GM12878 (cell line): ENCODE results near the gene PDSS2. TPM values are rescaled to one million over a fixed set of nuclear protein-coding genes. Genes with fewer than 3 reads are reported as not detected.

Experiments used
- ATAC-seq: fragments of 200-7000 bp; cut with Tn5 transposase; 3 replicates; pipeline ENCODE4 v1.9.1; 2020; ENCODE audit warnings: mild to moderate bottlenecking, moderate library complexity
- BruUV-seq: library from RNA; stranded (reverse); fragments of 400-500 nt; replicated peaks from 2 replicates; lab custom pipeline; 2021; lab: Mats Ljungman, UMichigan
- CTCF ChIA-PET: fragments of 300-600 bp; sonication (Branson Sonifier 250); formaldehyde crosslinking; extraction: SDS; loops from one replicate; lab custom pipeline; 2021; ENCODE audit warnings: inconsistent platforms; lab: Yijun Ruan, JAX
- POLR2A ChIA-PET: fragments of 350-600 bp; formaldehyde crosslinking; extraction: SDS; loops from one replicate; lab custom pipeline; 2021; ENCODE audit warnings: inconsistent platforms; lab: Charles Lee
- RAD21 ChIA-PET: fragments of 300-600 bp; sonication (Branson Sonifier 250); formaldehyde crosslinking; loops from one replicate; lab custom pipeline; 2023; ENCODE audit warnings: antibody characterized with exemption; ENCODE audit not compliant: unreplicated experiment; lab: Charles Lee
- SMC1A ChIA-PET: fragments of 300-600 bp; sonication (Branson Sonifier 250); formaldehyde crosslinking; loops from one replicate; lab custom pipeline; 2023; ENCODE audit not compliant: unreplicated experiment, uncharacterized antibody; lab: Charles Lee
- DNase-seq: peaks from one replicate; pipeline ENCODE4 v3.0.0-alpha.2; 2011; ENCODE audit warnings: low read depth, low spot score
- FAIRE-seq: peaks from 3 replicates; lab custom pipeline; 2011; peaks lifted over from hg19 to GRCh38; lab: Jason Lieb, UNC
- H2AFZ ChIP-seq: 2 replicates; pipeline ENCODE4 v1.6.0; 2011; ENCODE audit warnings: low read depth, low read length, control low read depth; ENCODE audit not compliant: control insufficient read depth
- H3K27ac ChIP-seq: 2 replicates; pipeline ENCODE4 v1.5.1; 2011; ENCODE audit warnings: control low read depth; ENCODE audit not compliant: control insufficient read depth, insufficient read depth
- H3K27me3 ChIP-seq, 2 experiments: replicated peaks in 1 of 2; 2 replicates each; pipeline versions ENCODE4 v1.6.0 to v1.6.1; 2011; ENCODE audit warnings: low read length in 1 of 2; ENCODE audit not compliant: control insufficient read depth in 2 of 2, insufficient read depth in 2 of 2
- H3K36me3 ChIP-seq, 2 experiments: 2 replicates each; pipeline ENCODE4 v1.5.1; 2011; ENCODE audit warnings: low read length in 1 of 2; ENCODE audit not compliant: control insufficient read depth in 2 of 2, insufficient read depth in 2 of 2
- H3K4me1 ChIP-seq: 2 replicates; pipeline ENCODE4 v1.6.1; 2011; ENCODE audit warnings: mild to moderate bottlenecking, low read length, moderate library complexity, mixed read lengths; ENCODE audit not compliant: control insufficient read depth, insufficient read depth
- H3K4me2 ChIP-seq: 2 replicates; pipeline ENCODE4 v1.6.0; 2011; ENCODE audit warnings: control low read depth; ENCODE audit not compliant: control insufficient read depth, insufficient read depth
- H3K4me3 ChIP-seq: fragments of 200-600 bp; sonication (generic); 2 replicates; pipeline ENCODE4 v1.5.1; 2016
- H3K79me2 ChIP-seq: 2 replicates; pipeline ENCODE4 v1.6.0; 2011; ENCODE audit warnings: low read length; ENCODE audit not compliant: control insufficient read depth, insufficient read depth
- H3K9ac ChIP-seq: 2 replicates; pipeline ENCODE4 v1.8.0; 2011; ENCODE audit warnings: low read length, control low read depth, mixed read lengths; ENCODE audit not compliant: control insufficient read depth, insufficient read depth
- H3K9me3 ChIP-seq: replicated peaks from 3 replicates; pipeline ENCODE4 v1.5.1; 2011; ENCODE audit warnings: mild to moderate bottlenecking, low read length; ENCODE audit not compliant: control insufficient read depth, insufficient read depth
- H4K20me1 ChIP-seq: 2 replicates; pipeline ENCODE4 v1.6.0; 2011; ENCODE audit not compliant: control insufficient read depth, insufficient read depth
- BACH1 ChIP-seq: fragments of 450-650 bp; IDR thresholded peaks from 2 replicates; pipeline ENCODE4 v1.6.1; 2017; ENCODE audit warnings: mild to moderate bottlenecking, borderline replicate concordance
- BHLHE40 ChIP-seq, 2 experiments: fragments of 450-650 bp in 1 of 2; IDR thresholded peaks; 2 replicates each; pipeline ENCODE4 v1.6.1; 2011 to 2017; ENCODE audit warnings: low read depth in 2 of 2, borderline replicate concordance in 1 of 2, improper control_type of control experiment in 1 of 2, low read length in 1 of 2, mild to moderate bottlenecking in 1 of 2
- ESRRA ChIP-seq: IDR thresholded peaks from 2 replicates; pipeline ENCODE4 v1.6.1; 2012; ENCODE audit warnings: mild to moderate bottlenecking, low read length, improper control_type of control experiment
- MEF2A ChIP-seq: IDR thresholded peaks from 2 replicates; pipeline ENCODE4 v1.6.1; 2011; ENCODE audit warnings: low read depth, mild to moderate bottlenecking, low read length, moderate library complexity; ENCODE audit not compliant: insufficient read depth
- MYB ChIP-seq: fragments of 150-350 bp; IDR thresholded peaks from 2 replicates; pipeline ENCODE4 v1.6.1; 2014; ENCODE audit warnings: mild to moderate bottlenecking, low read depth, low read length, borderline replicate concordance
- NFXL1 ChIP-seq: fragments of 450-650 bp; IDR thresholded peaks from 2 replicates; pipeline ENCODE4 v1.6.1; 2017; ENCODE audit warnings: antibody characterized with exemption, mild to moderate bottlenecking, borderline replicate concordance
- NR2C2 ChIP-seq: IDR thresholded peaks from 2 replicates; pipeline ENCODE4 v1.6.1; 2011; ENCODE audit warnings: borderline replicate concordance, low read depth; ENCODE audit not compliant: control insufficient read depth, insufficient read length
- POLR2AphosphoS2 ChIP-seq: IDR thresholded peaks from 2 replicates; pipeline ENCODE4 v1.6.1; 2011; ENCODE audit warnings: low read depth, mild to moderate bottlenecking, low read length, improper control_type of control experiment, moderate library complexity
- RB1 ChIP-seq: fragments of 450-650 bp; formaldehyde crosslinking; IDR thresholded peaks from 2 replicates; pipeline ENCODE4 v1.6.1; 2017; ENCODE audit warnings: mild to moderate bottlenecking, borderline replicate concordance
- RCOR1 ChIP-seq: conservative IDR thresholded peaks from 2 replicates; pipeline ENCODE4 v1.6.1; 2012; ENCODE audit warnings: low read depth, low read length, improper control_type of control experiment
- RUNX3 ChIP-seq: IDR thresholded peaks from 2 replicates; pipeline ENCODE4 v1.6.1; 2012; ENCODE audit warnings: low read length, inconsistent platforms
- SIX5 ChIP-seq: IDR thresholded peaks from 2 replicates; pipeline ENCODE4 v1.6.1; 2011; ENCODE audit warnings: mild to moderate bottlenecking, low read depth, low read length, moderate library complexity; ENCODE audit not compliant: severe bottlenecking
- SUZ12 ChIP-seq: fragments of 200-600 bp; sonication (generic); IDR thresholded peaks from one replicate; pipeline ENCODE4 v1.6.1; 2018; ENCODE audit warnings: antibody characterized with exemption, mild to moderate bottlenecking; ENCODE audit not compliant: unreplicated experiment
- ZBTB4 ChIP-seq: fragments of 450-650 bp; formaldehyde crosslinking; IDR thresholded peaks from 2 replicates; pipeline ENCODE4 v1.4.0; 2022; ENCODE audit warnings: mild to moderate bottlenecking, moderate library complexity
- WGBS: methylation state at CpG from one replicate; pipeline ENCODE4 v1.1.6; 2016; ENCODE audit warnings: low lambda C conversion rate; ENCODE audit not compliant: insufficient replicate concordance, insufficient coverage; ENCODE audit errors: missing lambda C conversion rate; 5-methylcytosine and 5-hydroxymethylcytosine counted together
- in situ Hi-C: fragments of 300-500 bp; cut with MboI; formaldehyde crosslinking; loops from 9 replicates; pipeline ENCODE4 v1.14.3; 2018; ENCODE audit warnings: mixed read lengths
- intact Hi-C: fragments of 100-400 bp; cut with micrococcal nuclease; formaldehyde crosslinking; loops from one replicate; pipeline ENCODE4 v1.14.2; 2022; ENCODE audit not compliant: unreplicated experiment
- polyA plus RNA-seq, 11 experiments: library from polyadenylated mRNA; depleted of rRNA in 4 of 11; unstranded in 6 of 11; stranded (reverse) in 5 of 11; fragments of >200 nt; fragmentation: Nextera tagmentation in 4 of 11; fragmentation: Illumina TruSeq in 1 of 11; extraction: Ambion mirVana in 4 of 11; extraction: Trizol in 1 of 11; gene quantifications; 1 replicate in 1 of 11; 2 replicates in 10 of 11; pipeline versions ENCODE4 v1.2.1 to v1.2.3, GENCODE V29; 2011 to 2016; ENCODE audit warnings: inconsistent platforms in 2 of 11, missing spikeins in 2 of 11, low read depth in 1 of 11
- total RNA-seq, 4 experiments: library from RNA; depleted of rRNA in 3 of 4; stranded (reverse); fragments of >200 nt in 3 of 4; fragmentation: Illumina TruSeq in 1 of 4; extraction: Trizol in 1 of 4; gene quantifications; 2 replicates each; pipeline versions ENCODE4 v1.2.1 to v1.2.3, GENCODE V29; 2013 to 2021
- TF ChIP-seq, protein P1 (sequence below): IDR thresholded peaks from 2 replicates; pipeline ENCODE4 v1.6.1; 2012; ENCODE audit warnings: improper control_type of control experiment, low read depth, low read length; ENCODE audit not compliant: insufficient replicate concordance

Gene PDSS2
- total and polyA plus RNA-seq, 10 of the 15 experiments (the other 5 are each of a cell fraction or from before 2014, with no cell fraction given), result 7.7 to 15.5 (median 9.6) TPM

GRCh38 chr6:107271208-107271790, 188.1 kb downstream of the PDSS2 start (continued):
- no peak for TF ChIP-seq ZBTB4
- TF ChIP-seq NFXL1, result no peak
- no peak for TF ChIP-seq NR2C2

GRCh38 chr6:107267634-107268033, 191.7 kb downstream of the PDSS2 start:
- Histone ChIP-seq H3K36me3 (no peaks in the 10 kb centered on the region; a peak in 1 of 4 replicates), H3K9me3 (no peaks in the 10 kb centered on the region), H3K79me2 (no peaks in the 10 kb centered on the region), H3K4me2 (no peak overlapping the region), H3K27ac (no peak overlapping the region), H2AFZ (no peak overlapping the region), H3K27me3 (no peaks in the 10 kb centered on the region), H4K20me1 (no peaks in the 10 kb centered on the region), H3K4me1 (no peaks in the 10 kb centered on the region), H3K4me3 (no peak overlapping the region), H3K9ac (no peak overlapping the region)
- ATAC-seq (no peak), DNase-seq (no peak), FAIRE-seq (no peak)
- POLR2A ChIA-PET, result interaction anchor here (1.2 kb wide), 1 partner anchor 10 kb away, joined by 4 read pairs; no protein-coding TSS in a partner anchor
- WGBS, result 94% methylated on average over 1 of the region's 1 CpG
- intact Hi-C loops, result no loop called here
- in situ Hi-C loops, result no loop called here
- BruUV-seq, result no TSS peak
- SMC1A ChIA-PET, result no interaction called here
- CTCF ChIA-PET, result no interaction called here
- RAD21 ChIA-PET, result no interaction called here
- TF ChIP-seq, protein P1, sequence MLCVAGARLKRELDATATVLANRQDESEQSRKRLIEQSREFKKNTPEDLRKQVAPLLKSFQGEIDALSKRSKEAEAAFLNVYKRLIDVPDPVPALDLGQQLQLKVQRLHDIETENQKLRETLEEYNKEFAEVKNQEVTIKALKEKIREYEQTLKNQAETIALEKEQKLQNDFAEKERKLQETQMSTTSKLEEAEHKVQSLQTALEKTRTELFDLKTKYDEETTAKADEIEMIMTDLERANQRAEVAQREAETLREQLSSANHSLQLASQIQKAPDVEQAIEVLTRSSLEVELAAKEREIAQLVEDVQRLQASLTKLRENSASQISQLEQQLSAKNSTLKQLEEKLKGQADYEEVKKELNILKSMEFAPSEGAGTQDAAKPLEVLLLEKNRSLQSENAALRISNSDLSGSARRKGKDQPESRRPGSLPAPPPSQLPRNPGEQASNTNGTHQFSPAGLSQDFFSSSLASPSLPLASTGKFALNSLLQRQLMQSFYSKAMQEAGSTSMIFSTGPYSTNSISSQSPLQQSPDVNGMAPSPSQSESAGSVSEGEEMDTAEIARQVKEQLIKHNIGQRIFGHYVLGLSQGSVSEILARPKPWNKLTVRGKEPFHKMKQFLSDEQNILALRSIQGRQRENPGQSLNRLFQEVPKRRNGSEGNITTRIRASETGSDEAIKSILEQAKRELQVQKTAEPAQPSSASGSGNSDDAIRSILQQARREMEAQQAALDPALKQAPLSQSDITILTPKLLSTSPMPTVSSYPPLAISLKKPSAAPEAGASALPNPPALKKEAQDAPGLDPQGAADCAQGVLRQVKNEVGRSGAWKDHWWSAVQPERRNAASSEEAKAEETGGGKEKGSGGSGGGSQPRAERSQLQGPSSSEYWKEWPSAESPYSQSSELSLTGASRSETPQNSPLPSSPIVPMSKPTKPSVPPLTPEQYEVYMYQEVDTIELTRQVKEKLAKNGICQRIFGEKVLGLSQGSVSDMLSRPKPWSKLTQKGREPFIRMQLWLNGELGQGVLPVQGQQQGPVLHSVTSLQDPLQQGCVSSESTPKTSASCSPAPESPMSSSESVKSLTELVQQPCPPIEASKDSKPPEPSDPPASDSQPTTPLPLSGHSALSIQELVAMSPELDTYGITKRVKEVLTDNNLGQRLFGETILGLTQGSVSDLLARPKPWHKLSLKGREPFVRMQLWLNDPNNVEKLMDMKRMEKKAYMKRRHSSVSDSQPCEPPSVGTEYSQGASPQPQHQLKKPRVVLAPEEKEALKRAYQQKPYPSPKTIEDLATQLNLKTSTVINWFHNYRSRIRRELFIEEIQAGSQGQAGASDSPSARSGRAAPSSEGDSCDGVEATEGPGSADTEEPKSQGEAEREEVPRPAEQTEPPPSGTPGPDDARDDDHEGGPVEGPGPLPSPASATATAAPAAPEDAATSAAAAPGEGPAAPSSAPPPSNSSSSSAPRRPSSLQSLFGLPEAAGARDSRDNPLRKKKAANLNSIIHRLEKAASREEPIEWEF, result no peak
- TF ChIP-seq RCOR1 (no peak), MEF2A (no peak), RB1 (no peak), BHLHE40 (IDR thresholded peaks at IDR 0.05; ENCODE audit: borderline replicate concordance in 1 of 2, low read depth in 2 of 2, low read length in 1 of 2) (no peak), ESRRA (no peak), RUNX3 (no peak), SIX5 (no peak), POLR2AphosphoS2 (no peak), BACH1 (no peak), SUZ12 (no peak), MYB (no peak)
